HS-5 (cell line): Measurements from ENCODE around the gene RNF222.
"Not testable (repeated sequence)": the region's sequence is repeated elsewhere in the genome, so short reads cannot be mapped to it uniquely, and the experiment has no call there.

Experiments used
- DNase-seq: peaks from one replicate; pipeline ENCODE4 v3.0.0-alpha.2; 2012; ENCODE audit warnings: low read depth

The RNF222 gene

DNA sequence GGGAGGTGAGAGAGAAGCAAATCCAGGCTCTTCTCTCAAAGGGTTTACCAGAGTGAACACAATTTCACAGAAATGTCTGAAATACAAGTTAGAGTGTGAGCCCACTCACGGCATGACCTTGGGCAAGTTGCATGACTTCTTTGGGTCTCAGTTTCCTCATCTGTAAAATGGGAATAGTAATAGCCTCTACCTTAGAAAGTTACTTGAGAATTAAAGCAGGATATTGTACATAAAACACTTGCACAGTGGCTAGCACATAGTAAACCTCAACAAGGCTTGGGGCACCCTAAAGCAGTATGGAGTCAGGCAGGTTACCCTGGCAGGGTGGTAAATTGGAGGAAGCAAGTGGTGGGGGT lies 13.2 kb upstream of the RNF222 start:
- DNase-seq: no peak

DNA sequence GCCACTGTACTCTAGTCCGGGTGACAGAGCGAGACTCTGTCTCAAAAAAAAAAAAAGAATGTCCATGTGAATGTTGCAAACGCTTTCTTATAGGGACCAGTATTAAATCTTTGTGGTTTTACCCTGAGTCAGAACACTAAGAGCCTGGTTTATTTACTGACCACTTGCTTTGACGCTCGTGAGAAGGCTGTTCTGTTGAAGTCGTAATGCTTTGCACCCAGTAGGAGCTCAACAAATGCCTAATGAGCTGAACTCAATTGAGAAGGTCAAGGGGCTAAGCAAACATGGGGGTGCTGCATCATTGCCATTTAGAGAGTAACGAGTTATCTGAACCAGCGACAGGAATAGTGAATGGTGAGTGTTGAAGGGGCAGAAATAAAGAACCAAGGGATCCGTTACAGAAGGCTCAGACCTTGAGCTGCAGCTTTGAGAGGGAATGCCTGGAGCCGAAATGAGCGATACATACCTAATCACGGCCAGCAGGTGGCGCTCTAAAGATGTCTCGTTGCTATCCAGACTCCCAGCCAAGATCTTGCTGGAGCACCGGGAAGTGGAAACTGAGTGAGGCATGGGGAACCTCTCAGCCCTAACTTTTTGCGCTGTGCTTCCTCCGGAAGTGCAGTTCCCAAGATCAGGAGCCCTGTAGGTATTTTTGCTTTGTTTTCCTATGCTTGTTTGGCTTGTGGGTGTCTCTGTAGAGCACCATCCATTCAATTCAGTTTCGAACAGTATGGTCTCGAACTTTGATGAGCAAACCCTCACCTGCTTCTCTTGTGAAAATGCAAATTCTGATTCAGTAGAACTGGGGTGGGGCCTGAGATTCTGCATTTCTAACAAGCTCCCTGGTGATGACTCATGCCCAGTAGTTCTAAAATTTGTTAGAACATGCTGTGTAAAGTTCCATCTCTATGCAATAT lies 12.6 kb upstream of the RNF222 start:
- DNase-seq: peak; percentile 48

DNA sequence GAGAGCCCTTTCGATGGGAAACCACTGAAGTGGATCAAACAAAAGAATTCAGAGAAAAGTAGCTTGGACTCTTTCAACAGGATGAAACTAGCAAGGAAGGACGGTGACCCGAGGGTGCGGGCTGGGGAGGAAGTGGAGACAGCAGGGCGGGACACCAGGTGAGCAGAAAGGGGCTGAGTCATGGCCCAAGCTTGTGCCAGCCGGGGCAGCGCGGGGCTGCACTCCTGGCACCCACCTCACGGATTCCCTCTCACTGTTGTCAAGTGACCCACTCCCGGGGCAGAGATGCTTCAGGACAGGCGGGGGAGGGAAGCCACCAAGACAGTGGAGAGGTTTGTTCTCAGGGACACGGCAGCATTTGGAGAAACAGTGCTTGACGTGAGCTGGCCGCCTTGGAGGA lies 10.7 kb upstream of the RNF222 start:
- no peak for DNase-seq

DNA sequence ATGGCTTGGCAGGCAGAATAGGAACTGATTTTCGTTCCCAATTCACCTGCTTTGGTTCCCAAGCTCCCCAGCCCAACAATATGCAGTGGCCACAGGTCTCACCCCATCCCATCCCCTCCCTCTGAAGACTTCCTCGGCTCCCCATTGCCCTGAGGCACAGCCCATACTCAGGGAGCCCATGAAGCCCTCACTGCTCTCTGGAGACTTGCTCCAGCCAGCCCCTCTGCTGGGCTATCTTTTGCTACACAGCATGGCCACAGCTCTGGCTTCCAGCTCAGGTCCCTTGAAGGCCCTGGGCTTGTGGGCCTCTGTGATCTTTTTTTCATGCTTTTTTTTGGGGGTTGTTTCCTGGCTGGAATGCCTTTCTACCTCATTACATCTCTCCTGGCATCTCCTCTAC lies 8.5 kb upstream of the RNF222 start:
- DNase-seq: no peak

DNA sequence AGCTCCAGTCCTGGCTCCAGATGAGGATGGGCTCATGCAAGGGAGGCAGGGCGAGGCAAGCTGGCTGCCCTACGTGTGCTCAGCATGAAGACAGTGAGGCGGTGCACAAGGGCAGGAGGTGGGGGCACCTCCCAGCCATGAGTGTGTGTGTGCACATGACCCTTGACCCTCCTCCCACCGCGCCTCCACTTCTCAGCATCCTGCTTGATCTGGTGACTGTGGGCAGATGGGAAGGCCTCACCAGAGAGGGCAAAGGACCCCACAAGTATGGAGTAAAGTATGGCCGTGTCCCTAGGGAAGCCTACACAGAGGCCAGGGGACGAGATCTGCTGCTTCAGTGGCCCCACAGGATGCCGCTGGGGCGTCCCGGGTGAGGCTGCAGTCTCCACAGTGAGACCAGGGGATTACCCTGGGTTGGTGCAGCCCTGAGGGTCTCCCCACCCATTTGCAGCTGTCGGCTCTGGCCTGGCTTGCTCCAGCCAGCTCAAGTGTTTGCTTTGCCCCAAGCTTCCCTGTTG lies 7.9 kb upstream of the RNF222 start:
- no peak for DNase-seq

DNA sequence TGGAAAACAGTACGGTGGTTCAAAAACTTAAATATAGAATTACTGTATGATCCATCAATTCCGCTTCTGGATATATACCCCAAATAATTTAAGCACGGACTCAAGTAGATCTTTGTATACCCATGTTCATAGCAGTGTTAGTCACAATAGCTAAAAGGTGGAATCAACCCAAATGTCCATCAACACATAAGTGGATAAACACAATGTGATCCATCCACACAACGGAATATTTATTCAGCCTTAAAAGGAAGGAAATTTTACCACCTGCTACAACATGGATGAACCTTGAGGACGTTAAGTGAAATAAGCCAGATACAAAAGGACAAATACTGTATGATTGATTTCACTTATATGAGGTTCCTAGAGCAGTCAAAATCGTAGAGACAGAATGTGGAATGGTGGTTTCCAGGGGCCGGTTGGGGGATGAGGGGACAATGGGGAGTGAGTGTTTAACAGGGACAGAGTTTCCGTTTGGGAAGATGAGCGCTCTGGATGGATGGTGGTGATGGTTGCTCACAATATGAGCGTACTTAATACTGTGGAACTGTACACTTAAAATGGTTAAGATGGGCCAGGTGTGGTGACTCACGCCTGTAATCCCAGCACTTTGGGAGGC lies 5.4 kb upstream of the RNF222 start:
- no peak for DNase-seq

DNA sequence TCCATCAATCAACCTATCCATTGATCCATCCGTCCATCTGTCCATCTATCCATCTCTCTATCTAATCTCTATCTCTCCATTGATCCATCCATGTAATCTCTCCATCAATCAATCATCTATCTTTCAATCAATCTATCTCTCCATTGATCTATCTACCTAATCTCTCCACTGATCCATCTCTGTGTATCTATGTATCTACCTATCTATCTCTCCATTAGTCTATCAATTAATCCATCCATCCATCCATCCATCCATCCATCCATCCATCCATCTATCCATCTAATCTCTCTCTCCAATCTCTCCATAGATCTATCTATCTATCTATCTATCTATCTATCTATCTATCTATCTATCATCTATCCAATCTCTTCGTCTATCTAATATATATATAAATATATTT lies 3.5 kb upstream of the RNF222 start:
- DNase-seq: no peak

DNA sequence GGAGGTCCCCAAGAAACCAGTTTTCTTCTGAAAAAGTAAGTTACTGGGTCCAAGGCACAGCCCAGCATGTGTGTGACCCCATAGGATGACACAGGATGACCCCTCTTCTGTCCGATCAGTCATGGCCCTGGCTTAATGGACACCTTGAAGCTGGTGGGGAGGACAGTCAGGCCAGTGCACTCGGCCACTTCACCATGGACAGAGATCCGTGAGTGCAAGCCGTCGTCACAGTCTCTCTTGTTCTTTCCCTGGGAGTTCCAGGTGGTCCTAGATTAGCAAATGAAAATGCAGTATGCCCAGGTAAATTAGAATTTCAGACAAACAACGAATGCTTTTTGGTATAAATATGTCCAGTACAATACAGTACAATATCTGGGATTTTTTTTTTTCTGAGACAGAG lies 1.4 kb upstream of the RNF222 start:
- no peak for DNase-seq

DNA sequence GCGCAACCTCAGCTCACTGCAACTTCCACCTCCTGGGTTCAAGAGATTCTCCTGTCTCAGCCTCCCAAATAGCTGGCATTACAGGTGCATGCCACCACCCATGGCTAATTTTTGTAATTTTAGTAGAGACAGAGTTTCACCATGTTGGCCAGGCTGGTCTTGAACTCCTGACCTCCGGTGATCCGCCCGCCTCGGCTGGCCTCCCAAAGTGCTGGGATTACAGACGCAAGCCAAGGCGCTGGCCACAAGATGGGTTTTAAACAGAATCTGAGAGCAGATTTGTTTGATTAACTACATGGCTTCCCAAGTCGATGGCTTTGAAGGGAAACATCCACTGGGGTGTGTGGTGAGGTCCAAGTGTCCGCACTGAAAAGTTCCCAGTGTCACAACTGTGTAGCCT lies 3.1 kb downstream of the RNF222 start:
- DNase-seq: not testable (repeated sequence)

DNA sequence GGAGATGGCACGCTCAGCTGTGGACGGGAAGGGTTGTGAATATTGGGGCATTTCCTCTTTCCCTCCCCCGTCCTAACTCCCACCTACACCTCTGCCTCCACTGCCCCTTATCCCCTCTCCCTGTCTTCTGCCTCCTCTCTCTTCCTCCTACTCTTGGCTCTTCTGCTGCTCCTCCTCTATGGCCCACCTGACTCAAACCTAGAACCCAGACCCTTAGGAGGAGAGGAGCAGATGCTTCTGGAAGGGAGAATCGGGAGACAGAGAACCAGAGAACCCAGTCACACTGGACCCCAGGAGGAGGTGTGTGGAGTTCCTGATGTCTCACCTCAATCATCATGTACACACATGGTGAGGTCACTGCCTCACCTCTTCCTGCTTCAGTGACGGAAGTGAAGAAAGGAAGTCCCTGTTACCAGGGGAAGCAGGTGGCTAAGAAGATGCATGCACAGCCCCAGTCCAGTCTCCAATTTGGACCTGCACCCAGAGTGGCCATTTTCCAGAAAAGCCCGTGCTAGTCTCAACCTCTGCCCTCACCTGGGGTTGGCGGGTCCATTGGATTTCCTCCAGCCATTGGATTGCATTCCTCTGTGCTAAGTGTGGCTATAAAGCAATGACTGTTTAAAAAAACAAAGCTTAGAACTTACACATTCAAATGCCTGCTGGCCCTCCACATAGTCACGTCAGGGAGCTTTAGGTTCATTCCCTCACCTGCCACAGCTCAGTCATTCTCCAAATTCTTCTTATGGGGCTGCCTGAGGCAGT lies 4.0 kb downstream of the RNF222 start:
- DNase-seq: no peak

DNA sequence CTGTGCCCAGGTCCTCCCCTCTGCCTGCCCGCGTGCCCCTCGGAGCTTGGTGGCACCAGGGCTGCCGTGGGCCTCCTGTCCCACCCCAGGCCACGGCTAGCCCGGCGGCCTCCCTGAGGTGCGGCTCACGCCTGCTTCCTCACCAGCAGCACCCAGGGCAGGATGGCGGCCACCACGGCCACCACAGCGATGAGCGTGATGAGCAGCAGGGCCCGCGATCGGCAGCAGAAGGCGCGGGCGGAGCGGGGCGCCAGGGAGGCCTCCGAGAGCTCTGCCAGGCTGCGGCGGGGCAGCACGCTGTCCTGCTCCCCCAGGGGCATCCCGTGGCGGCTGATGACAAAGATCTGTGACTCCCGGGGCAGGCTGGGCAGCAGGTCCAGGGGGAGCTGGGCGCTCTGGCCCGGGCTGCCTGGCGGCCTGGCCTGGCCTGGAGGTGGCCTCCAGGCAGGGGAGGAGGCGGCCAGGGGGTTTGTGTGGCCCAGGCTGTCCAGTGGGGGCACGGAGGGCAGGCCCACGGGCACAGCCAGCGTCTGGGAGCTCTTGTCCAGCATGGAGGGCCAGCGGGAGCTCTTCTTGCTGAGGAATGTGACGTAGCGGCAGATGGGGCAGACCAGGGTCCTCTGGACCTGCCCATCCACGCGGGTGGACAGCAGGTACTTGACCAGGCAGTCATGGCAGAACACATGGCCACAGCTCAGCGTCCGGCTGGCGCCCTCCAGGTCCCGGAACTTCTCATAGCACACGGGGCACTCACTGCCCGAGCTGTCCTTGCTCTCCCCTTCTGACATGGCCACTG lies 4.8 kb downstream of the RNF222 start:
- DNase-seq: no peak

DNA sequence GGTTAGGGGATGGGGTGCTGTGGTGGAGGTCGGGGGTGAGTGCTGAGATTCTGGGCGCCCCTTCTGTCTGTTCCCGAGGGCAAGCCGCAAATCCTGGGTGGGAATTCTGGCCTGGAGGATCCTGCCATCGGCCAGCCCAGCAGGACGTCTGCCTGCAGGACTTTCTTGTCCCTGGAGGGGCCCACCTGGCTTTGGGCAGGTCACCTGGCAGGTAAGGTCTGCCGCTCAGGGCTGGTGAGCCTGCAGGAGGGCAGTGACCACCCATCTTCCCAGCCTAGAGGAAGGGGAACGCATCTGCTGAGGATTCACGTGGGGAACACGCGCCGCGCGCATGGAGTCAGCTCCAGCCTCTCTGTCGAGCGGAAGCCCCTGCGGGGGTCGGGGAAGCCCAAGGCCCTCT lies 5.4 kb downstream of the RNF222 start:
- DNase-seq: no peak

DNA sequence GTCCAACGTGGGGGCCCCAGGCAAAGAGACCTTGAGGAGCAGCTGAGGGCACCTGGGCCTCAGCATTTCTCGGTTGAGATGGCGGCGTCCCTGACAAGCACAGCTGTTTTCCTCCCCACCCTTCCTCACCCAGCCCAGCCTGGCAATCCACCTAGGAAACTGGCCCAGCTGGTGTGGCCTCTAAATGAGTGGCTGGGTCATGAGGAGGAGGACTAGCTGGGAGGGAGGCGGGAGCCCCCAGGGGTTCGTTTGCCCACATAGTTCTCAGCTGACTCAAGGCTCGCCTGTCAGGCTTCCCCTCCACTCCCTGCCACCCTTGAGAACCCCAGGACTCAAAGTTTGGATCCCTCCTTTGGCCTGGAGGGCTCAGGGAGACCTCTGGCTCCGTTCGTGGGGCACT lies 5.9 kb downstream of the RNF222 start:
- DNase-seq: no peak

DNA sequence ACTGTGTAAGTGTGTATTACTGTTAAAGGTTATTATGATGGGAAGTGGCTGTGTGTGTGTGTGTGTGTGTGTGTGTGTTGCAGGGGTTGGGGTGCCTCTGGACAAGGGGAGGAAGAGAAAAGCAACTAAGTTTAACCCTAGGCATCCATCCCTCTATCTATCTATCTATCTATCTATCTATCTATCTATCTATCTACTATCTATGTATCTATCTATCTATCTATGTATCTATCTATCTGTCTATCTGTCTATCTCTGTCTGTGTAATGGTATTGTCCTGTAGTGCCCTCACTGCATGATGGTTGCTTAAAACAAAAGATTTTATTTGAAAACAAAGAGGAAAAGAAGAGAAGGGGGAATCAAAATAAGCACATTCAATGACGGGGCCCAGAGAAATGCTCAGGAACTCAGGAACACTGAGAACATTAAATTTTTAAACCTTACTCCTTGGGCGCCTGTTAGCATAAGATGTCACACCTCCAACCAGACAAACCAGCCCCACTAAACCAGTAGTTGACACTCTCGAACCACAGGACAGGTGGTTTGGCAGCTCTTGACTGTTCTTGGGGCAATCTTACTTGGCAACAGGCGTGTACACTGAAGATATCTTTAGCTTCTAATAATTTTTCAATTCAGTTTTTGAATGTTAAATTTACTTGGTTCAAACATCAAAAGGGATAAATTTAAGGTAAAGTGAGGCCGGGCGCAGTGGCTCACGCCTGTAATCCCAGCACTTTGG lies 9.5 kb downstream of the RNF222 start:
- no peak for DNase-seq

DNA sequence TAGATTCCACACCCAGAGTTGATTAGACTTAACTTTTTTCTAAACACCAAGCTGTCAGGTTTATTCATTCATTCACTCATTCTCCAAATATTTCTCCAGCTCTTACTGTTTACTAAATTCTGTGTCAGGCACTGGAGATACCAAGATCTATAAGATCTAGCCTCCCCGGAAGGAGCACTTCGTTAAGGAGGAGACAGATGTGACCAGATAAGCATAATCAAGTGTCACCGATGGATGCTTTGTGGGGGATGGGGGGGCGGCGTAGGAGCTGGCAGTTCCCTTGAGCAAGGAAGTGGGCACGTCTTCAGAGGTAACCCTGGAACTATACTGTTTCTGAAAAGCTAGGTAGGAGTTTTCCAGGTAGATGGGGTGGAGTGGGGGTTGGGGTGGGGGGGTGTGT lies 10.8 kb downstream of the RNF222 start:
- DNase-seq: no peak

DNA sequence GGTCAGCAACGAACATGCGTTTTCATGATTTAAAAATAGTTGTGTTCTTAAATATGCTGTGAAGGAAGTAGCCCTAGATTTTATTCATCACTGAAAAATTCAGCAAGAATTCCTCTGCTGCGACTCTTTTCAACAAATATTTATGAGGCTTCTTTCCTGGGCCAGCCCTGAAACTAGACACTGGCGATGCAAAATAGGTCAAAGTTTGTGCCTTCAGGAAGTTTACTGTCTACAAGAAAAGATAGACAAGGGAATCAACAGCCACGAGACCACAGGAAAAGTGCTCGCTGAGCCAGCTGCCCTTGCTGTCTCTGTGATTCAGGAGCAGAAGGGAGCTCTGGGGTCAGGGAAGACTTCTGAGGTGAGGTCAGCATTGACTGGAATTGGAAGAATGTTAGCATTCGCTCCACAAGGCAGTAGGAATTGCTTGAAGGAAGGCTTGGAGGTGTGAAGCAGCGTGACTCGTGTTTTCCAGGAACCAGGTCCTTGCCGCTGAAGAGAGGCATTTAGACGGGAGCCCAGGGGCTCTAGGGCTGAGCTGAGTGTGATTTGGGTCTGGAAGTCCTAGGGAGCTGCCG lies 12.7 kb downstream of the RNF222 start:
- peak; percentile 94 for DNase-seq

DNA sequence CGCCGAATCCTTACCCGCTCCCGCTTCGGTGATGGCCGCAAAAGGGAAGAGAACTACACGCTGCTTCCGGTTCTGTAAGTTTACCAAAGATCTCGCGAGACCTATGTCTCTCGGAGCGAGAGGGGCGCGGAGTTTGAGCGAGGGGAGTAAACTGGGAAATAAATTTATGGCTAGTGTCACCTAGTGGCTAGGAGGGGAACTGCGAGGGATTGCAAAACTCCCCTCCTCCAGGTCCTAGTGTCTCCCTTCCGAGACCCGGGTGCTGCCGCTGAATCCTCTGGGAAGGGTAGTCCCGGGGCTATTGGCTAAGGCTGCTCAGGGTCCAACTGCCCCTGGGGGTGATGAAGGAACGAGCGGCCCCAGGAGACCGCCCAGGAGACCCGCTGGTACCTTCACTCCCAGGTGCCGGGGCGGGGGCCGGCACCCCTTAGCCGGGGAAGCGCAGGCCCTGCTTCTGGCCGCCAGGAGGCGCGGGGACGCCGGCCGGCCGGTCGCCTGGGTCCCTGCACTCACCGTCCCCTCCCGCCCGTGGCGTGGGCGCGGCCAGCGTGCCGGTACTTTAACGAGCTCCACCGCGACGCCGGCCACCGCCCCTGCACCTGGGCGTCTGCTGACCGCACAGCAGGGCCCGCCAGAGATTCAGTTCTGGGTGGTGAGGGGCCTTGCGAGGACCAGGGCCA lies 14.3 kb downstream of the RNF222 start, which contains the start of gene RPL26:
Gene RPL26, minus strand, starts transcription at position 51 of the 680 bp plus-strand sequence. CDS start 883 bp downstream, outside the sequence.
- peak; percentile 96 for DNase-seq

DNA sequence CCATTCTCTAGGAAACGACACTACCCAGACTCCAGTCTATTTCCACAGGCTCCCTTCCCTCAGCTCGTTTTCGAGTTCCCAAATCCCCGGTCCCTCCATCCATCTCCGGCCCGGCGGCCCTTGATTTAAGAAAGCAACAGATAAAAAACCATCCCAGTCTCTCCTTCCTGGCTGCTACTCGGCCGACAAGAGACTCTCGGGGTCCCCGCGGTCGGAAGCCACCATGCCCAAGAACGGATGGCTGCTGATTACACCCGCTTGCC lies 14.8 kb downstream of the RNF222 start:
- DNase-seq: no peak

DNA sequence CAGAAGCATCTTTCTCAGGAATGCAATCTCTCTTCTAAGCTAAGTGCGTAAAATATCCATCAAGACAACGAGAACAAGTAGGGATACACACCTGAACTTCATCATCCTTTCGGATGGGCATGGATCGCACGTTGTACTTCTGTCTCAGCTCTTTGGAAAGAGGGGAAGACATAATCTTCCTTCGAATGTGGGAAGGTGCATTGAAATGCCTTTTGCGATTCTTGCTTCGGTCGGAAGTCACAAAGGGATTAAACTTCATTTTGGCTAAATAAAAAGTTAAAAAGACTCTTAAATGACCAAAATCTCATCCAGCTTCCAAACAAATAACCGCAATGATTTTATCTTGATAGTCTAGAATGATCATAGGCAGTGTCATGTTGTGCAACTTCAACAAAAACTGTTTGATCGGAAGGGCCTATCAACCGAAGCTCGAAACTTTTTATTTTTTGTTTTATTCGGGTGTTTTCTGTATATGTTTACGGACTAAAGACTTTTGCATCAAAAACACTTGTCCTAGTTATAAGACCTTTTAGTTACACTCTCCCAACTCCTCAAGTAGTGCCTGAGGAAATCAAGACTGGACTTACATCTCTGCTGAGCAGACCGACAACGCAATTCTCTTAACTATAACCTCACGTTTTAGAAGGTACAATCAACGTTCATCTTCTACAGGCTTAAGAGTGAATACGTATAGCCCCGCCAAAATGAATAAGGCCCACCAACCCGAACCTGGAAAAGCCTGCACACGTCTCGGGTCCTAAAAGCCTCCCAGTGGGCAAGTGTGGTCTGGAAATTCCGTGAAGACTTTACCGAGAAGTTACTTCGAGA lies 15.4 kb downstream of the RNF222 start:
- no peak for DNase-seq

DNA sequence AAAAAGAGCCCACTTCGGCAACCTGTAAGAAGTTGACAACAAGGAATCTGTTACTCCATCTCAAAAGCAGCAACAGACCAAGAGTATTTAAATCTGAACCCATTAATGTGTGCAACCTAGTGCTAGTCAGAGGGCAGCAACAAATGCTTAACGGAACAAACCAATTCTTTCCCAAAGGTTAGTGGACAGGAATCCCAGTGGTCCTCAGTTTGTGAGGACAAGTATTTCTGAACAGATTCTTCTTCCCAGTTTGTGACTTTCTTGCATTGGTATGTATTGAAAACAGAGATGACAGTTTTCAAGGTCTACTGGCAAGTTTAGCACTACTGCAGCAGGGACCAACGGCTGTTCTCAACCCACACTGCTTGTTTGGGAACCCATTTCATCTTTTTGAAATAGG lies 17.6 kb downstream of the RNF222 start:
- no peak for DNase-seq
